ENCODE measurements around the gene GAS7.

DNA sequence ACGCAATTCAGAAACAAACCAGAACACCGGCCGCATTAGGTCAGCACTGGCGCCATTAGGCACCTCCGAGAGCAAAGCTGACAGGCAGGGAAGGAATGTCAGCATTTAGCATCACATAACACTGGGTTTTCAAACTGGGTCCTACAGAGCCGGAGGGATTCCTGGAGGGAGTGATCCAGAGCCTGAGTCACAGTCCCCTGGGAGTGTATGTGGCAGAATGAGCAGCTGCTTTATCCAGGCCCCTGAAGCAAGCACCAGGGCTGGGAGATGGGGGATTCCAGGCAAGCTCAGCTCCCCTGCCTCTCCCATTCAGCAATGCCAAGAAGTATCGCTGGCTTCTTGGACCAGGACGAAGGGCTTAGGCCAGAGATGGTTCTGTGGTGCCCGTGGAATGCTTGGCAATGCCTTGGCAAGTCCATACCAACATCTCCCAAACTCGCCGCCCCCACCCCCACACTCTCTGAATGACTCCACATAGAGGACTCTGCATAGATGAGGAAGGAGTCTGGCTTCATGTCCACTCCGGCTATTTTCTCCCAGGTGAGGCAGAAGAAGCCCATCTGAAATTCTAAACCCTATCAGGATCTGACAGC is 20.4 kb downstream of the GAS7 start:
- TF ChIP-seq CTCF (IDR thresholded peaks at IDR 0.05) (no peak), EZH2phosphoT487 (IDR thresholded peaks at IDR 0.05) (no peak), EZH2 (IDR thresholded peaks at IDR 0.05) (no peak)
